Measurements from ENCODE around the gene TPD52L1. TPM values are rescaled to one million over a fixed set of nuclear protein-coding genes. Genes with fewer than 3 reads are reported as not detected.

TPD52L1 gene
- total and polyA plus RNA-seq, 2 donors (not counting 3 experiments of a cell fraction or from before 2014, with no cell fraction given), result 0.29 to 0.37 TPM

- no peaks in the 10 kb centered on the region for H3K27me3 ChIP-seq (ENCODE audit: control insufficient read depth in 2 of 2, insufficient read depth in 2 of 2, low read length in 2 of 2)
- BruUV-seq (replicated peaks), result no TSS peak
- no peaks in the 10 kb centered on the region for H3K9me1 ChIP-seq (replicated peaks; ENCODE audit: control insufficient read depth, extremely low read depth, insufficient read depth, low read length)
- H4K20me1 ChIP-seq (replicated peaks; ENCODE audit: control insufficient read depth, extremely low read depth, insufficient read depth, low read length), result no peaks in the 10 kb centered on the region
- intact Hi-C loops (cut with micrococcal nuclease), result no loop called here
- H3K9me3 ChIP-seq (replicated peaks; ENCODE audit: control insufficient read depth, insufficient read depth, low read length), result no peaks in the 10 kb centered on the region
- no peak overlapping the region for H3K9ac ChIP-seq (replicated peaks; ENCODE audit: extremely low read depth, insufficient read depth, low read length)
- FAIRE-seq (no peak), DNase-seq (ENCODE audit: low read depth, low spot score) (no peak)
- no peaks in the 10 kb centered on the region for H3K36me3 ChIP-seq (ENCODE audit: control insufficient read depth in 2 of 2, extremely low read depth in 1 of 2, insufficient read depth in 2 of 2, low read length in 2 of 2)
- H3K79me2 ChIP-seq (ENCODE audit: control insufficient read depth, insufficient read depth, low read length), result no peaks in the 10 kb centered on the region
- dilution Hi-C loops (cut with MboI; ENCODE audit: extremely low pct_ligation_motif_present, low sequenced_read_pairs), result no loop called here
- H3K4me1 ChIP-seq (ENCODE audit: control insufficient read depth, extremely low read depth, insufficient read depth, low read length), result no peaks in the 10 kb centered on the region
- ChIA-PET CTCF (no interaction called here), POLR2A (no interaction called here)
- no peak overlapping the region for H2AFZ ChIP-seq (ENCODE audit: low read depth, low read length)
- no peak overlapping the region for H3K4me2 ChIP-seq (ENCODE audit: insufficient read depth, low read length)
- TF ChIP-seq, protein P1, sequence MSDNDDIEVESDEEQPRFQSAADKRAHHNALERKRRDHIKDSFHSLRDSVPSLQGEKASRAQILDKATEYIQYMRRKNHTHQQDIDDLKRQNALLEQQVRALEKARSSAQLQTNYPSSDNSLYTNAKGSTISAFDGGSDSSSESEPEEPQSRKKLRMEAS (IDR thresholded peaks at IDR 0.05; ENCODE audit: insufficient read depth, insufficient read length), result no peak
- TF ChIP-seq FOS (IDR thresholded peaks at IDR 0.05; ENCODE audit: borderline replicate concordance, insufficient read depth, low read length) (no peak), CTCF (IDR thresholded peaks at IDR 0.05; ENCODE audit: extremely low read depth in 1 of 2, insufficient read depth in 1 of 2, low read depth in 1 of 2, low read length in 2 of 2) (no peak), MYC (IDR thresholded peaks at IDR 0.05; ENCODE audit: low read depth, low read length) (no peak)
- H3K27ac ChIP-seq (ENCODE audit: insufficient read depth, low read depth, low read length), result no peak overlapping the region
- no peak overlapping the region for H3K4me3 ChIP-seq (replicated peaks in 1 of 3; ENCODE audit: insufficient read depth in 1 of 3, low read depth in 1 of 3, low read length in 3 of 3)
Observed at GRCh38 chr6:125233202-125233601, 79.6 kb downstream of the TPD52L1 start.

GRCh38 chr6:125236536-125237327, 83.2 kb downstream of the TPD52L1 start:
- dilution Hi-C loops (cut with MboI; ENCODE audit: extremely low pct_ligation_motif_present, low sequenced_read_pairs) (no loop called here), intact Hi-C loops (cut with micrococcal nuclease) (no loop called here)
- no peaks in the 10 kb centered on the region for H3K79me2 ChIP-seq (ENCODE audit: control insufficient read depth, insufficient read depth, low read length)
- no peaks in the 10 kb centered on the region for H3K4me1 ChIP-seq (ENCODE audit: control insufficient read depth, extremely low read depth, insufficient read depth, low read length)
- FAIRE-seq (no peak), DNase-seq (ENCODE audit: low read depth, low spot score) (no peak)
- H3K27me3 ChIP-seq (ENCODE audit: control insufficient read depth in 2 of 2, insufficient read depth in 2 of 2, low read length in 2 of 2), result no peaks in the 10 kb centered on the region
- POLR2A ChIA-PET, result no interaction called here
- H2AFZ ChIP-seq (ENCODE audit: low read depth, low read length), result no peak overlapping the region
- no peaks in the 10 kb centered on the region for H3K36me3 ChIP-seq (ENCODE audit: control insufficient read depth in 2 of 2, extremely low read depth in 1 of 2, insufficient read depth in 2 of 2, low read length in 2 of 2)
- H3K9ac ChIP-seq (replicated peaks; ENCODE audit: extremely low read depth, insufficient read depth, low read length), result no peak overlapping the region
- CTCF ChIA-PET, result no interaction called here
- no TSS peak for BruUV-seq (replicated peaks)
- no peak overlapping the region for H3K4me2 ChIP-seq (ENCODE audit: insufficient read depth, low read length)
- H4K20me1 ChIP-seq (replicated peaks; ENCODE audit: control insufficient read depth, extremely low read depth, insufficient read depth, low read length), result no peaks in the 10 kb centered on the region
- no peak for TF ChIP-seq CTCF (IDR thresholded peaks at IDR 0.05; ENCODE audit: extremely low read depth in 1 of 2, insufficient read depth in 1 of 2, low read depth in 1 of 2, low read length in 2 of 2)
- TF ChIP-seq JUN (IDR thresholded peaks at IDR 0.05; ENCODE audit: borderline replicate concordance, insufficient read depth, insufficient read length, low read depth), result no peak
- no peak for TF ChIP-seq EZH2 (IDR thresholded peaks at IDR 0.05; ENCODE audit: borderline replicate concordance, low read depth, low read length, severe bottlenecking)
- no peak for TF ChIP-seq POLR2A (IDR thresholded peaks at IDR 0.05; ENCODE audit: low read depth, low read length)
- TF ChIP-seq, protein P1 (IDR thresholded peaks at IDR 0.05; ENCODE audit: insufficient read depth, insufficient read length), result no peak
- TF ChIP-seq GATA2 (IDR thresholded peaks at IDR 0.05; ENCODE audit: insufficient read depth, insufficient read length, low read depth, low read length), result no peak
- no peak for TF ChIP-seq FOS (IDR thresholded peaks at IDR 0.05; ENCODE audit: borderline replicate concordance, insufficient read depth, low read length)
- TF ChIP-seq POLR2AphosphoS5 (IDR thresholded peaks at IDR 0.05; ENCODE audit: insufficient read depth, low read depth, low read length), result no peak
- H3K27ac ChIP-seq (ENCODE audit: insufficient read depth, low read depth, low read length), result no peak overlapping the region
- H3K4me3 ChIP-seq (replicated peaks in 1 of 3; ENCODE audit: insufficient read depth in 1 of 3, low read depth in 1 of 3, low read length in 3 of 3), result no peak overlapping the region
- H3K9me1 ChIP-seq (replicated peaks; ENCODE audit: control insufficient read depth, extremely low read depth, insufficient read depth, low read length), result no peaks in the 10 kb centered on the region
- no peaks in the 10 kb centered on the region for H3K9me3 ChIP-seq (replicated peaks; ENCODE audit: control insufficient read depth, insufficient read depth, low read length)

Data from endothelial cell of umbilical vein (primary cell).